Erythroblast (primary cell): ENCODE measurements around the gene DHRS12.

Source experiments
- GATA1 ChIP-seq: IDR thresholded peaks from 2 replicates; pipeline ENCODE4 v1.6.1; 2011; ENCODE audit warnings: low read depth, mild to moderate bottlenecking, control low read depth, low read length, moderate library complexity
- POLR2A ChIP-seq: IDR thresholded peaks from 2 replicates; pipeline ENCODE4 v1.6.1; 2011; ENCODE audit warnings: mild to moderate bottlenecking, low read length

- TF ChIP-seq POLR2A (no peak), GATA1 (no peak)
Measured at GRCh38 chr13:51730927-51731326, 73.0 kb downstream of the DHRS12 start.
